Endothelial cell of umbilical vein (primary cell): ENCODE measurements around the gene CLDN7. TPM values are rescaled to one million over a fixed set of nuclear protein-coding genes. Genes with fewer than 3 reads are reported as not detected.

ENCODE experiments used
- BruUV-seq: library from RNA; stranded (reverse); fragments of 400-500 nt; replicated peaks from 2 replicates; lab custom pipeline; 2021; lab: Mats Ljungman, UMichigan
- CTCF ChIA-PET: fragments of 300-600, 350-600 bp; sonication (Branson Sonifier 250); formaldehyde crosslinking; loops from one replicate; lab custom pipeline; 2021; ENCODE audit warnings: antibody characterized with exemption, inconsistent platforms; lab: Charles Lee
- POLR2A ChIA-PET: fragments of 300-600, 350-600 bp; sonication (Branson Sonifier 250); formaldehyde crosslinking; loops from one replicate; lab custom pipeline; 2021; ENCODE audit warnings: antibody characterized with exemption, inconsistent platforms; lab: Charles Lee
- DNase-seq: peaks from one replicate; pipeline ENCODE4 v3.0.0-alpha.2; 2011; ENCODE audit warnings: low read depth, low spot score
- FAIRE-seq: peaks from 2 replicates; lab custom pipeline; 2011; peaks lifted over from hg19 to GRCh38; lab: Jason Lieb, UNC
- H2AFZ ChIP-seq: 2 replicates; pipeline ENCODE4 v1.6.0; 2012; ENCODE audit warnings: low read depth, low read length, control low read depth, inconsistent platforms
- H3K27ac ChIP-seq: 2 replicates; pipeline ENCODE4 v1.5.1; 2011; ENCODE audit warnings: low read depth, mild to moderate bottlenecking, control low read depth, low read length, moderate library complexity; ENCODE audit not compliant: insufficient read depth
- H3K27me3 ChIP-seq, 2 experiments: 2 replicates each; pipeline versions ENCODE4 v1.6.0 to v1.6.1; 2011; ENCODE audit warnings: low read length in 2 of 2, mixed read lengths in 1 of 2; ENCODE audit not compliant: control insufficient read depth in 2 of 2, insufficient read depth in 2 of 2
- H3K36me3 ChIP-seq, 2 experiments: 2 replicates in 1 of 2; 3 replicates in 1 of 2; pipeline ENCODE4 v1.5.1; 2011; ENCODE audit warnings: low read length in 2 of 2, mild to moderate bottlenecking in 1 of 2, moderate library complexity in 1 of 2; ENCODE audit not compliant: control insufficient read depth in 2 of 2, insufficient read depth in 2 of 2; ENCODE audit errors: extremely low read depth in 1 of 2
- H3K4me1 ChIP-seq: 3 replicates; pipeline ENCODE4 v1.5.1; 2011; ENCODE audit warnings: mild to moderate bottlenecking, low read length; ENCODE audit not compliant: control insufficient read depth, insufficient read depth; ENCODE audit errors: extremely low read depth
- H3K4me2 ChIP-seq: 2 replicates; pipeline ENCODE4 v1.6.1; 2011; ENCODE audit warnings: low read length, control low read depth, mixed read lengths; ENCODE audit not compliant: insufficient read depth
- H3K4me3 ChIP-seq, 3 experiments: fragments of 200-600 bp in 1 of 3; sonication (generic), shearing (Covaris generic) in 1 of 3; replicated peaks in 1 of 3; 2 replicates each; pipeline ENCODE4 v1.5.1; 2011 to 2016; ENCODE audit warnings: control low read depth in 3 of 3, low read length in 3 of 3, mild to moderate bottlenecking in 2 of 3, inconsistent platforms in 1 of 3, low read depth in 1 of 3, moderate library complexity in 1 of 3; ENCODE audit not compliant: insufficient read depth in 1 of 3
- H3K79me2 ChIP-seq: 2 replicates; pipeline ENCODE4 v1.6.0; 2012; ENCODE audit warnings: low read length, inconsistent platforms; ENCODE audit not compliant: control insufficient read depth, insufficient read depth
- H3K9ac ChIP-seq: replicated peaks from 2 replicates; pipeline ENCODE3; 2011; ENCODE audit warnings: low read length, control low read depth; ENCODE audit not compliant: insufficient read depth; ENCODE audit errors: extremely low read depth
- H3K9me1 ChIP-seq: replicated peaks from 3 replicates; pipeline ENCODE4 v1.6.0; 2011; ENCODE audit warnings: mild to moderate bottlenecking, low read length; ENCODE audit not compliant: control insufficient read depth, insufficient read depth; ENCODE audit errors: extremely low read depth
- H3K9me3 ChIP-seq: replicated peaks from 2 replicates; pipeline ENCODE4 v1.5.1; 2012; ENCODE audit warnings: low read length, inconsistent platforms; ENCODE audit not compliant: control insufficient read depth, insufficient read depth
- H4K20me1 ChIP-seq: replicated peaks from 2 replicates; pipeline ENCODE3; 2011; ENCODE audit warnings: mild to moderate bottlenecking, low read length; ENCODE audit not compliant: control insufficient read depth, insufficient read depth; ENCODE audit errors: extremely low read depth
- CTCF ChIP-seq, 2 donors: IDR thresholded peaks; 1 replicate in 1 of 2; 2 replicates in 1 of 2; pipeline ENCODE4 v1.5.1; 2011; ENCODE audit warnings: low read length in 2 of 2, mild to moderate bottlenecking in 2 of 2, moderate library complexity in 2 of 2, control low read depth in 1 of 2, inconsistent platforms in 1 of 2, low read depth in 1 of 2; ENCODE audit not compliant: insufficient read depth in 1 of 2; ENCODE audit errors: extremely low read depth in 1 of 2
- EZH2 ChIP-seq: IDR thresholded peaks from 2 replicates; pipeline ENCODE4 v1.6.1; 2012; ENCODE audit warnings: borderline replicate concordance, low read depth, mild to moderate bottlenecking, moderate library complexity, low read length, inconsistent platforms; ENCODE audit not compliant: severe bottlenecking
- FOS ChIP-seq: IDR thresholded peaks from 2 replicates; pipeline ENCODE4 v1.6.1; 2011; ENCODE audit warnings: mild to moderate bottlenecking, low read length, moderate library complexity, borderline replicate concordance; ENCODE audit not compliant: insufficient read depth
- GATA2 ChIP-seq: IDR thresholded peaks from 2 replicates; pipeline ENCODE4 v1.7.0; 2011; ENCODE audit warnings: low read depth, mild to moderate bottlenecking, moderate library complexity, mixed read lengths, low read length; ENCODE audit not compliant: insufficient read length, insufficient read depth
- JUN ChIP-seq: IDR thresholded peaks from 2 replicates; pipeline ENCODE4 v1.6.1; 2011; ENCODE audit warnings: borderline replicate concordance, low read depth; ENCODE audit not compliant: insufficient read length, insufficient read depth
- MAX ChIP-seq: IDR thresholded peaks from 2 replicates; pipeline ENCODE4 v1.6.1; 2011; ENCODE audit not compliant: insufficient read depth, insufficient read length
- MYC ChIP-seq: IDR thresholded peaks from one replicate; pipeline ENCODE4 v1.6.1; 2011; ENCODE audit warnings: mild to moderate bottlenecking, low read depth, low read length
- POLR2A ChIP-seq: IDR thresholded peaks from 2 replicates; pipeline ENCODE4 v1.6.1; 2012; ENCODE audit warnings: low read depth, mild to moderate bottlenecking, control low read depth, low read length
- POLR2AphosphoS5 ChIP-seq: IDR thresholded peaks from 2 replicates; pipeline ENCODE4 v1.6.1; 2012; ENCODE audit warnings: low read depth, mild to moderate bottlenecking, control low read depth, low read length, moderate library complexity; ENCODE audit not compliant: insufficient read depth
- dilution Hi-C: fragments of 300-500 bp; cut with MboI; formaldehyde crosslinking; loops from one replicate; pipeline ENCODE4 v1.15.0; 2019; ENCODE audit warnings: low sequenced_read_pairs; ENCODE audit not compliant: extremely low pct_ligation_motif_present
- intact Hi-C: fragments of 100-400 bp; cut with micrococcal nuclease; formaldehyde crosslinking; loops from one replicate; pipeline ENCODE4 v1.10.0; 2022
- polyA plus RNA-seq, 4 experiments: library from polyadenylated mRNA; depleted of rRNA in 3 of 4; stranded (reverse) in 3 of 4; unstranded in 1 of 4; fragments of >200 nt; gene quantifications; 2 replicates each; pipeline versions ENCODE4 v1.2.1 to v1.2.3, GENCODE V29; 2011 to 2012; ENCODE audit warnings: missing spikeins in 1 of 4
- total RNA-seq: library from RNA; stranded (reverse); gene quantifications from 2 replicates; pipeline ENCODE4 v1.2.3, GENCODE V29; 2021

CLDN7 gene
- total and polyA plus RNA-seq, 2 donors (not counting 3 experiments of a cell fraction or from before 2014, with no cell fraction given): 25.4 to 25.7 TPM

GRCh38 chr17:7234083-7234951, 28.0 kb downstream of the CLDN7 start, which contains the start of gene DVL2:
Gene DVL2, minus strand, starts transcription at chr17:7234517. Its CDS starts 255 bp downstream, at chr17:7234262.
- CTCF ChIA-PET: interaction anchor here (1.0 to 2.8 kb wide), 3 partner anchors 13 to 62 kb away, joined by 3 to 13 read pairs (median 5); no protein-coding TSS in a partner anchor
- Histone ChIP-seq H2AFZ (no peak within 1 kb of the TSS), H3K9me3 (no peaks in the 10 kb centered on the region), H3K4me1 (peaks cover 12% of the 10 kb centered on the region), H3K27me3 (no peaks in the 10 kb centered on the region), H3K27ac (peak within 1 kb of the TSS; percentile 29), H3K9me1 (no peaks in the 10 kb centered on the region), H3K79me2 (peaks cover 69% of the 10 kb centered on the region), H3K9ac (peak within 1 kb of the TSS; percentile 74), H3K4me3 (peak within 1 kb of the TSS; percentile 43 to 83 (median 55)), H3K36me3 (peaks cover 14 to 32% of the 10 kb centered on the region in 2 experiments), H3K4me2 (peak within 1 kb of the TSS; percentile 86), H4K20me1 (peaks cover 4% of the 10 kb centered on the region)
- BruUV-seq: TSS peak; percentile 17
- no peak for TF ChIP-seq JUN
- peak; percentile 99 for TF ChIP-seq POLR2AphosphoS5
- no peak for TF ChIP-seq EZH2
- TF ChIP-seq MAX: peak; percentile 99
- no peak for TF ChIP-seq CTCF (IDR thresholded peaks at IDR 0.05; ENCODE audit: extremely low read depth in 1 of 2, insufficient read depth in 1 of 2, low read depth in 1 of 2, low read length in 2 of 2)
- TF ChIP-seq POLR2A: peak; percentile 97
- TF ChIP-seq MYC: peak; percentile 55
- no peak for TF ChIP-seq FOS
- no peak for TF ChIP-seq GATA2
- dilution Hi-C loops: no loop called here
- POLR2A ChIA-PET: interaction anchor here (0.5 to 0.6 kb wide), 2 partner anchors 36 to 271 kb away, joined by 3 to 6 read pairs; no protein-coding TSS in a partner anchor
- DNase-seq (peak; percentile 96), FAIRE-seq (peak; percentile 98)
- intact Hi-C loops: loop anchor here (1.0 kb wide), 1 partner anchor 13 kb away; no protein-coding TSS in a partner anchor
